Stimulated activated CD4-positive, alpha-beta T cell treated with anti-CD3 and anti-CD28 coated beads, Interleukin-12 subunit alpha, Interleukin-12 subunit beta, amount 100 ng/mL, for 4 hours (primary cell): ENCODE measurements around the gene ZNF540.
"Not testable (repeated sequence)": the region's sequence is repeated elsewhere in the genome, so short reads cannot be mapped to it uniquely, and the experiment has no call there.

Experiments used
- DNase-seq: peaks from one replicate; pipeline ENCODE4 v3.0.0-alpha.2; 2020

Gene ZNF540

GRCh38 chr19:37594304-37594981 is at the start of gene ZNF540, which contains the start of gene ZNF571:
ZNF540 (plus strand) TSS chr19:37594876; CDS start chr19:37598448, 3,572 bp downstream.
ZNF571 (minus strand) TSS chr19:37594792; CDS start chr19:37586676, 8,116 bp downstream.
- peak; percentile 91 for DNase-seq

- peak; percentile 39 for DNase-seq
These were observed 43.3 kb upstream of the ZNF540 start for GRCh38 chr19:37551129-37551993.

GRCh38 chr19:37563518-37563917 is 31.2 kb upstream of the ZNF540 start:
- DNase-seq: no peak

GRCh38 chr19:37564624-37565369 is 29.9 kb upstream of the ZNF540 start:
- no peak for DNase-seq

GRCh38 chr19:37565370-37565669 is 29.4 kb upstream of the ZNF540 start:
- DNase-seq: no peak

- no peak for DNase-seq
These were observed 22.5 kb upstream of the ZNF540 start for GRCh38 chr19:37572203-37572602.

GRCh38 chr19:37583340-37583739 is 11.3 kb upstream of the ZNF540 start:
- DNase-seq: no peak

- DNase-seq: no peak
These were observed 726 bp upstream of the ZNF540 start for GRCh38 chr19:37593996-37594303.

- peak; percentile 38 for DNase-seq
These were observed 306 bp downstream of the ZNF540 start for GRCh38 chr19:37594982-37595382.

GRCh38 chr19:37635076-37636056 is 40.7 kb downstream of the ZNF540 start:
- DNase-seq: no peak

GRCh38 chr19:37654118-37654517 is 59.4 kb downstream of the ZNF540 start:
- no peak for DNase-seq

- DNase-seq: peak; percentile 20
These were observed 60.1 kb downstream of the ZNF540 start for GRCh38 chr19:37654629-37655300.

GRCh38 chr19:37655301-37655688 is 60.6 kb downstream of the ZNF540 start, which contains the start of gene ZFP30:
ZFP30 (minus strand) TSS chr19:37655465; CDS start chr19:37647822, 7,643 bp downstream.
- peak; percentile 73 for DNase-seq

- peak; percentile 84 for DNase-seq
These were observed 61.2 kb downstream of the ZNF540 start for GRCh38 chr19:37655689-37656371.

GRCh38 chr19:37657157-37657556 is 62.5 kb downstream of the ZNF540 start:
- DNase-seq: not testable (repeated sequence)
